Psoas muscle (tissue), 8 donors: Measurements from ENCODE around the gene PRSS8. TPM values are rescaled to one million over a fixed set of nuclear protein-coding genes. Genes with fewer than 3 reads are reported as not detected.
"Not testable (repeated sequence)": the region's sequence is repeated elsewhere in the genome, so short reads cannot be mapped to it uniquely, and the experiment has no call there.

Experiments
- ATAC-seq, 4 donors: fragments of 200-7000 bp; cut with Tn5 transposase; one replicate each; pipeline ENCODE4 v1.9.1; 2020; ENCODE audit warnings: moderate library complexity in 3 of 4, mild to moderate bottlenecking in 2 of 4
- DNase-seq, 2 donors: peaks; one replicate each; pipeline ENCODE4 v3.0.0-alpha.2; 2020
- H3K27ac ChIP-seq: fragments of 200-600 bp; one replicate; pipeline ENCODE4 v1.8.0; 2022
- H3K27me3 ChIP-seq, 3 donors: fragments of 200-600 bp in 1 of 3; one replicate each; pipeline versions ENCODE4 v1.6.1 to v1.8.0; 2013 to 2022; ENCODE audit warnings: low read length in 2 of 3, mild to moderate bottlenecking in 2 of 3, moderate library complexity in 1 of 3; ENCODE audit not compliant: insufficient read depth in 3 of 3
- H3K36me3 ChIP-seq, 2 donors: fragments of 200-600 bp in 1 of 2; one replicate each; pipeline versions ENCODE4 v1.6.1 to v1.8.0; 2013 to 2022; ENCODE audit warnings: low read depth in 1 of 2, mild to moderate bottlenecking in 1 of 2, moderate library complexity in 1 of 2; ENCODE audit not compliant: insufficient read depth in 1 of 2
- H3K4me1 ChIP-seq: fragments of 200-600 bp; one replicate; pipeline ENCODE4 v1.8.0; 2022
- H3K4me3 ChIP-seq: fragments of 200-600 bp; one replicate; pipeline ENCODE4 v1.8.0; 2022; ENCODE audit warnings: mild to moderate bottlenecking
- H3K9me3 ChIP-seq: fragments of 200-600 bp; one replicate; pipeline ENCODE4 v1.8.0; 2022
- CTCF ChIP-seq: fragments of 200-600 bp; IDR thresholded peaks from one replicate; pipeline ENCODE4 v1.8.0; 2022; ENCODE audit warnings: antibody characterized with exemption
- WGBS, 3 donors: extraction: QIAGEN DNeasy Blood & Tissue Kit; methylation state at CpG; one replicate each; pipeline versions ENCODE4 v1.1.6 to v1.1.7; 2013; 5-methylcytosine and 5-hydroxymethylcytosine counted together
- intact Hi-C, 2 donors: fragments of 100-400 bp; cut with DNase I; formaldehyde crosslinking; loops; one replicate each; pipeline versions ENCODE4 v1.11.0 to v1.14.2; 2022
- polyA plus RNA-seq, 3 donors: library from polyadenylated mRNA; stranded (reverse); fragments of 200-250 nt; gene quantifications; one replicate each; pipeline ENCODE4 v1.2.3, GENCODE V29; 2013
- total RNA-seq, 4 donors: library from RNA; stranded (reverse); fragmentation: NEBNext Ultra II Directional in 2 of 4; extraction: Animal tissue kit (Norgen Biotek cat#: 25700) in 2 of 4; gene quantifications; one replicate each; pipeline versions ENCODE4 v1.2.1 to v1.2.4, GENCODE V29; 2021 to 2023
- donor health status: healthy with polysubstance abuse.
- donor health status: DM: no; HTN: no; CAD: no; lungs with moderate emphysema.
- donor health status: Bipolar disorder and iron deficiency.
- donor health status: healthy.
- donor health status: DM: yes; HTN: yes; CAD: no.
- donor health status: DM: no; HTN: no; CAD: no.
- donor health status: DM: no; HTN: no; CAD: no.
- donor health status: DM: yes; HTN: yes; CAD: no.

Gene PRSS8
- total and polyA plus RNA-seq, 7 donors = 0.07 to 0.22 TPM; not detected in 5

GRCh38 chr16:31168848-31169247 is 33.3 kb upstream of the PRSS8 start:
- H3K4me1 ChIP-seq = no peaks in the 10 kb centered on the region
- H3K27me3 ChIP-seq = no peaks in the 10 kb centered on the region
- no peak for TF ChIP-seq CTCF
- DNase-seq (no peak), ATAC-seq (no peak)
- 65 to 67% (median 66%) methylated on average over 2 of the region's 2 CpGs for WGBS, 3 donors
- H3K9me3 ChIP-seq = no peaks in the 10 kb centered on the region
- intact Hi-C loops = no loop called here
- no peak overlapping the region for H3K27ac ChIP-seq
- no peaks in the 10 kb centered on the region for H3K36me3 ChIP-seq
- no peak overlapping the region for H3K4me3 ChIP-seq

GRCh38 chr16:31167315-31167714 is 31.8 kb upstream of the PRSS8 start:
- no peaks in the 10 kb centered on the region for H3K36me3 ChIP-seq
- 86 to 94% (median 89%) methylated on average over 8 of the region's 8 CpGs for WGBS, 3 donors
- ATAC-seq (no peak), DNase-seq (no peak)
- no peaks in the 10 kb centered on the region for H3K4me1 ChIP-seq
- H3K27ac ChIP-seq = no peak overlapping the region
- no peaks in the 10 kb centered on the region for H3K9me3 ChIP-seq
- no peaks in the 10 kb centered on the region for H3K27me3 ChIP-seq
- intact Hi-C loops = no loop called here
- TF ChIP-seq CTCF = no peak
- H3K4me3 ChIP-seq = no peak overlapping the region

GRCh38 chr16:31157136-31157535 is 21.6 kb upstream of the PRSS8 start:
- Histone ChIP-seq H3K4me3 (no peak overlapping the region), H3K27me3 (no peaks in the 10 kb centered on the region), H3K27ac (no peak overlapping the region), H3K36me3 (no peaks in the 10 kb centered on the region), H3K9me3 (no peaks in the 10 kb centered on the region), H3K4me1 (no peaks in the 10 kb centered on the region)
- WGBS, 3 donors = 26 to 45% (median 36%) methylated on average over 8 of the region's 8 CpGs
- no peak for ATAC-seq
- intact Hi-C loops = no loop called here
- DNase-seq = no peak
- no peak for TF ChIP-seq CTCF

GRCh38 chr16:31150976-31151375 is 15.4 kb upstream of the PRSS8 start:
- WGBS, 3 donors = 63 to 73% (median 63%) methylated on average over 6 of the region's 6 CpGs
- intact Hi-C loops, ATAC-seq: not testable (repeated sequence)

GRCh38 chr16:31149894-31150890 is 14.7 kb upstream of the PRSS8 start, which contains the start of gene PRSS36:
TSS of gene PRSS36 (minus strand) at chr16:31150066. CDS start at chr16:31150035, 31 bp downstream.
- Histone ChIP-seq H3K4me3 (no peak within 1 kb of the TSS), H3K4me1 (no peaks in the 10 kb centered on the region), H3K9me3 (no peaks in the 10 kb centered on the region), H3K27me3 (peaks cover 0 to 5% (median 5%) of the 10 kb centered on the region in 3 donors), H3K27ac (no peak within 1 kb of the TSS), H3K36me3 (no peaks in the 10 kb centered on the region)
- peak in 3 of 4 donors; percentile 26 to 45 (median 36) for ATAC-seq
- DNase-seq = no peak
- WGBS, 3 donors = 53 to 57% (median 56%) methylated on average over 9 to 11 of the region's 11 CpGs
- no peak for TF ChIP-seq CTCF
- intact Hi-C loops = loop anchor here in 1 of 2 donors (5.0 kb wide), 1 partner anchor 163 kb away; the partner anchor contains the start of gene HSD3B7

More at GRCh38 chr16:31150976-31151375, 15.4 kb upstream of the PRSS8 start:
- not testable (repeated sequence) for H3K9me3 ChIP-seq, H3K4me1 ChIP-seq, H3K27me3 ChIP-seq, DNase-seq, H3K27ac ChIP-seq, H3K4me3 ChIP-seq, H3K36me3 ChIP-seq
